Heart left ventricle (tissue), 13 donors: Measurements from ENCODE around the gene NCOA1.

Experiments
- CTCF ChIP-seq, 12 donors: fragments of 200-600 bp; sonication (generic) in 4 of 12; IDR thresholded peaks; one replicate each; pipeline versions ENCODE4 v1.5.0 to v1.8.0; 2018 to 2022; ENCODE audit warnings: antibody characterized with exemption in 12 of 12, mild to moderate bottlenecking in 5 of 12
- POLR2A ChIP-seq, 2 donors: fragments of 450-650 bp; IDR thresholded peaks; one replicate each; pipeline ENCODE4 v1.6.1; 2017; ENCODE audit warnings: antibody characterized with exemption in 2 of 2, mild to moderate bottlenecking in 2 of 2, moderate library complexity in 2 of 2
- donor health status: ischemic (EF 13 %, LVEDD 7.1; RV severe dilation, severe dysfunction).
- donor health status: DM: no; HTN: yes; CAD: no.
- donor health status: DM: no; HTN: no; CAD: no.
- donor health status: ischemic (EF 25% LVEDD 6.9; RV normal size, moderate dysfunction).
- donor health status: ischemic (EF 25% LVEDD 5.7; RV mildly dilated, moderate dysfunction).
- donor health status: ischemic (EF 35%, LVEDD 5.7; RV mildly dilated, moderate dysfunction).
- donor health status: nonischemic (EF 11% LVEDD 7.7; RV severe dilation, severe dysfunction).
- donor health status: DM: yes; HTN: yes; CAD: no.
- donor health status: PGD.
- donor health status: ischemic (EF 29% LVEDD 5.4; RV normal size, mild dysfunction).
- donor health status: nonischemic (EF 23%, LVEDD 6.1; RV moderate dilation, normal function).

GRCh38 chr2:24508878-24509277 is 17.8 kb downstream of the NCOA1 start:
- TF ChIP-seq CTCF (IDR thresholded peaks at IDR 0.05) (no peak), POLR2A (IDR thresholded peaks at IDR 0.05) (no peak)
